Hematopoietic multipotent progenitor cell treated with erythropoietin and hydrocortisone succinate and interleukin-3 and kit ligand, for 15 days (in vitro differentiated cells): ENCODE measurements around the gene TMEM52.

Source experiments
- DNase-seq: peaks from one replicate; pipeline ENCODE4 v3.0.0-alpha.2; 2015; ENCODE audit warnings: low spot score

TMEM52 gene

GRCh38 chr1:1926346-1926811 is 7.3 kb upstream of the TMEM52 start:
- DNase-seq, result no peak

- no peak for DNase-seq
Observed at GRCh38 chr1:1925437-1926345, 6.6 kb upstream of the TMEM52 start.

DNA sequence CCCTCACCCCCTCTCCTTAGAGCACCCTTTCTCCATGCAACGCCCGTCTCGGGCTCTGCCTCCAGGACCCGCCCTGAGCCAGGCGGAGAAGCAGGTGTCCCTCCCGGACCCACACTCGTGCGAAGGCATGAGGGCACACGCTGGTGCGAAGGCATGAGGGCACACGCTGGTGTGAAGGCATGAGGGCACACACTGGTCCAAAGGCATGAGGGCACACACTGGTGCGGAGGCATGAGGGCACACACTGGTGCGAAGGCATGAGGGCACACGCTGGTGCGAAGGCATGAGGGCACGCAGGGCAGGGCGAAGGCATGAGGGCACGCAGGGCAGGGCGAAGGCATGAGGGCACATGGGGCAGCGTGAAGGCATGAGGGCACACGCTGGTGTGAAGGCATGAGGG is 5.8 kb upstream of the TMEM52 start:
- no peak for DNase-seq

GRCh38 chr1:1924386-1924785 is 5.3 kb upstream of the TMEM52 start:
- no peak for DNase-seq

DNA sequence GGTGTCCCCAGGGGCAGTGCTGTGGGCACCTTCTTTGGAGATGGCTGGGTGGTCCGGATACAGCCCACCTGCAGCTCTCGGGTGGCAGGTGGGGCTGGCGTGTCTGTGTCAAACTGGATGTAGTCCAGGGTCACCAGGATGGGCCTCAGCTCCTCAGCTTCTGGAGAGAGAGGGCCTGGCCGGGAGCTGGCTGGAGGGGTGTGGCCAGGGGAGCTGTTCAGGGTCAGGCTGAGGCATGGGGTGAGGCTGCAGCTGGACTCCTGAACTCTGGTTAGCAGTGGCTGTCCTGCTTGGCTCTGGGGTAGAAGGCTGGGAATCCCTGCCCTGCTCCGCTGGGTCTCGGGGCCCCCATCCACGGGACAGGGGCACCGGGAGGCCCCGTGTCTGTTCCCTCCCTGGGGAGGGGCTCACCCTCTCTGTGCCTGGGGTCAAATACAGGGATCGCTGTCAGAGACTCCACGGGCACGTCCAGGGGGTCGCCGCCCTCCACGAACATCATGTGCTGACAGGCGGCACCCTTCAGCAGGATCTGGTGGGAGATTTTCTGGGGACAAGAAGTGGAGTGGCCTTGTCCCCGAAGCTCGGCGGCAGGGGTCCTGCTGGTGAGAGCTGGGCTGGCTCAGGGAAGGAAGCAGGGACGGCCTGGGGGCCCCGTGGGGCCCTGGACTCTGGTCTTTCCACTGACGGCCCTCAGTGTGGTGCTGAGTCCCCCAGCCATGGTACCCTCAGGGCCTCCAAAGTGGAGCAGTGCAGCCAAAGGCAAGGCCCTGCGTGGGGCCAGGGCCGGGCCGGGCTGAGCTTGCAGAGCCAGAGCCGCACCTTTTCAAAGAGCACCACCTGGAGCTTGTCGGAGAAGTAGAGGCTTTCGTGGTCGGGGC is 4.1 kb upstream of the TMEM52 start:
- no peak for DNase-seq

DNA sequence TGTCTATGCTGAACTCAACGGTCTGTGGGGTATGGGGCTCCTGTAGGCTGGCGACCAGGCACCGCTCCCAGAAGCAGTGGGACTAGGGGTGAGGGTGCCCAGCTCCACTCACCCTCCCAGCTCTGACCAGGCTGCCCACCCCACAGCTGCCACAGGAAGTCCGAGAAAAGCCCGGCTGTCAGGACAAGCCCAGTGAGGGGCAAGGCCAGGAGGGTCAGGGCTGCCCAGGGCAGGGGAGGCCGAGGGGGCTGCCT is 3.5 kb upstream of the TMEM52 start:
- DNase-seq, result no peak

DNA sequence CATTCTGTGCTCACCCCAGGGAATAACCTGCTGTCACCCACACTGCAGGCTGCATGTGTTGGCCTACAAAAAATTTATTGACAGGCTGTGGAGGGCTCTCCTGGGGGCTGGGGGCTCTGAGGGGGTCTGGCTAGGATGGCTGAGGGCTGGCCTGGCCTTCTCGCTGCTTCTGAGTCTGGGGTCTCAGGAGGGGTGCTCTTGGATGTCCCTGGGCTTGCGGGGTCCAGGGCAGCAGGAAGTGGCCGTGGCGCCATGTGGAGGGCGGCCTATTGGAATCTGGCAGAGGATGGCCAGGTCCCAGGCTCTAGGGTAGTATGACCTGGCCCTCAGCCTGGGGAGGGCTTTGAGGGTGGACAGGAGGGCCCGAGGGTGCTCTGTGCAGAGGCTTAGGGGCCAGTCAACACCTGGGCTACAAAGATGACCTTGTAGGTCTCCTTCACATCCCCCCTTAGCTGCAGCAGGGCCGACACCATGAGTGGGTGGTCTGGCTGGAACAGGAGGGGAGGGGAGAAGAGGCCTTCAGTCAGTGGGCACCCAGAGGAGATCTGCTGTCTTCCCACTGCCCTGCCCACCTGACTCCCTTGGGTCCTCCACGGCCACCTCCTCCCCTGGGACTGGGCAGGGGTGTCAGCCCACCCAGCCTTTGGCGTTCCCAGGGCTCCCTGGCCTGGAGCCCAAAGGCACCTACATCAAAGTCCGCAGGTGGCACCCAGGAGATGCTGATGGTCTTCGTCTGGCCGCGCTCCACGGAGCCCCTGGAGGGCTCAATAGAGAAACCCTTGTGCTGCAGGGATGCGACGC is 3.0 kb upstream of the TMEM52 start:
- DNase-seq, result no peak

DNA sequence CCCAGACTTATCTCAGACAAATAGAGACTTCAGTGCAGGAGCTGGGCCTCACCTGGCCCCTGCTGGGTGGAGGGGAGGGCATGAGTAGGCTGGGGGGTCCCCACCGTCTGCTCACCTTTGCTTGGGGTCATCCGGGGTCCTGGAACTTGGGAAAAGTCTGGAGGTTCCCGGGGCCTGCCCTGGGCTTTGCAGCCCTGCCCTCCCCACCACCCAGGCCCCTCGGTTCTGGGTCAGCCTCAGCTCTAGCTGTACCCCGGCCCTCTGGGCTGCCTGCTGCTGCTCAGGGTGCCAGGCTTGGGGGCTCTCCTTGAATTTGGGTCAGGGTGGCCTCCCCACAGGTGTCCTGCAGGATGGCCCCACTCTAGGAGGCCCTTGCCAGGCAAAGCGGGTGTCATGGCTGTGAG is 2.4 kb upstream of the TMEM52 start:
- DNase-seq, result no peak

- no peak for DNase-seq
Observed at GRCh38 chr1:1920608-1921458, 1.8 kb upstream of the TMEM52 start.

DNA sequence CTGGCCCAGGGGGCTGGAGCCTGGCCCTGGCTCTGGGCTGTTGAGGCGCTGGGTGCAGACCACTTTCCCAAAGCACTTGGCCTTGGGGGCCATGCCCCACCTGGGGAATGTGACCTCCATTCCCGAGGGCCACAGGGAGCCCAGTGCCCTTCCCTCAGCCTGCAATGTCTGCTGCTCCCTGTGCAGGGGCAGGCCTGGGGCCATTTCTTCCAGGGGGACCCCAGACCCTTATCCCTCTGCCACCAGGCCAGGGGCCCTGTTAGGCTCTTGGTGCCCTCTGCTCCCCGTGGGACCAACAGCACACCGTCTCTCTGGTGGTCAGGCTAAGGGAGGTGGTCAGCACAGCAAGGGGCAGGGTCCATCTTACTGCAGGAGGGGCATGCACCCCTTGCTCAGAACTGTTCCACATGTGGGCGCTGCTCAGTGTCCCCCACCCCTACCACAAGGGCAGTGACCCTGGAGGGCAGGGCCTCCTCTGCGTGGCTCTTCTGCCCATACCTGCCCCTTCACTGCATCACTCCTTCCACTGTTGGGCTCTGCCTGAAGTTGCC is 1.1 kb upstream of the TMEM52 start:
- DNase-seq, result no peak

DNA sequence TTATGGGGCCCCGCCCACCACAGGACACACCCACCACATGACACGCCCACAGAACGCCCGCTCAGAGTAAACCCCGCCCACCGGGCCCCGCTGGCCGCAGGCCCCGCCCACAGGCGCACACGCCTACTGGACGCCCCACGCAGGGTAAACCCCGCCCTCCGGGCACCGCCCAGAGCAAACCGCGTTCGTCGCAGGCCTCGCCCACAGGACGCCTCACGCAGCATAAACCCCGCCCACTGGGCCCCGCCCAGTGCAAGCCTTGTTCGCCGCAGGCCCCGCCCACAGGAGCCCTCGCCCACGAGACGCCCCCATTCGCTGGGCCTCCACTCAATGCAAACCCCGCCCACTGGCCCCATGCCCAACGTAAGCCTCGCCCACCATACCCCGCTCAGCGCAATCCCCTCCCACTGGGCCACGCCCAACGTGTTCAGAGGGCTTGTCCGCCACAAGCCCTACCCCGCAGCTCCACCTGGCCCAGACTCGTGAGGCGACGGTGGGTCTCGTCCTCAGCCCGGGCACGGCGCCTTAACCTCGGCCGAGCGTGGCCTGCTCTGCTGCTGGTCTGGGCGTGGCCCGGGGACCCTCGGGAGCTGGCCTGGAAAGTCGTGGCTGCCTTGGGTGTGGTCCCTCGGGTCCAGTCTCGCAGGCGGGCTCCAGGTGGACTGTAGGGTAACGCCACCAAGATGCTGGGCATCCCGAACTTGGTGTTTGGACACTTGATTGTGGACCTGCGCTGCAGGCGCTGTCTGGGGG is 401 bp upstream of the TMEM52 start:
- peak; percentile 98 for DNase-seq

- no peak for DNase-seq
Observed at GRCh38 chr1:1917995-1918900, 831 bp downstream of the TMEM52 start.

- no peak for DNase-seq
Observed at GRCh38 chr1:1917304-1917976, 1.6 kb downstream of the TMEM52 start.

GRCh38 chr1:1916851-1917251 is 2.2 kb downstream of the TMEM52 start:
- no peak for DNase-seq

GRCh38 chr1:1915911-1916840 is 2.9 kb downstream of the TMEM52 start:
- no peak for DNase-seq

GRCh38 chr1:1914971-1915692 is 3.9 kb downstream of the TMEM52 start, which contains the start of gene CALML6:
Gene CALML6, plus strand, starts transcription at chr1:1915260. Its CDS starts 21 bp downstream, at chr1:1915281.
- DNase-seq, result no peak
